ENCODE measurements around the gene MRPS10. TPM values are rescaled to one million over a fixed set of nuclear protein-coding genes. Genes with fewer than 3 reads are reported as not detected.

The MRPS10 gene
- total and polyA plus RNA-seq, 2 donors (not counting 3 experiments of a cell fraction or from before 2014, with no cell fraction given) = 23.2 to 37.7 TPM

- no peaks in the 10 kb centered on the region for H3K79me2 ChIP-seq (ENCODE audit: control insufficient read depth, insufficient read depth, low read length)
- no peak overlapping the region for H3K27ac ChIP-seq (ENCODE audit: insufficient read depth, low read depth, low read length)
- no peak for TF ChIP-seq EZH2 (IDR thresholded peaks at IDR 0.05; ENCODE audit: borderline replicate concordance, low read depth, low read length, severe bottlenecking)
- TF ChIP-seq CTCF (IDR thresholded peaks at IDR 0.05; ENCODE audit: extremely low read depth in 1 of 2, insufficient read depth in 1 of 2, low read depth in 1 of 2, low read length in 2 of 2) = peak; percentile 27 to 56
- no peaks in the 10 kb centered on the region for H3K9me1 ChIP-seq (replicated peaks; ENCODE audit: control insufficient read depth, extremely low read depth, insufficient read depth, low read length)
- H3K4me2 ChIP-seq (ENCODE audit: insufficient read depth, low read length) = no peak overlapping the region
- POLR2A ChIA-PET = no interaction called here
- intact Hi-C loops (cut with micrococcal nuclease) = loop anchor here (1.0 to 5.0 kb wide), 3 partner anchors 191 to 286 kb away; partner anchors contain the start of gene TRERF1
- dilution Hi-C loops (cut with MboI; ENCODE audit: extremely low pct_ligation_motif_present, low sequenced_read_pairs) = no loop called here
- H3K4me1 ChIP-seq (ENCODE audit: control insufficient read depth, extremely low read depth, insufficient read depth, low read length) = peaks cover 12% of the 10 kb centered on the region
- no peaks in the 10 kb centered on the region for H4K20me1 ChIP-seq (replicated peaks; ENCODE audit: control insufficient read depth, extremely low read depth, insufficient read depth, low read length)
- CTCF ChIA-PET = interaction anchor here (0.6 to 9.2 kb wide), 23 partner anchors 16 to 649 kb away, joined by 3 to 174 read pairs (median 3); partner anchors contain the start of gene UBR2
- no TSS peak for BruUV-seq (replicated peaks)
- H2AFZ ChIP-seq (ENCODE audit: low read depth, low read length) = no peak overlapping the region
- no peak overlapping the region for H3K4me3 ChIP-seq (replicated peaks in 1 of 3; ENCODE audit: insufficient read depth in 1 of 3, low read depth in 1 of 3, low read length in 3 of 3)
- H3K9me3 ChIP-seq (replicated peaks; ENCODE audit: control insufficient read depth, insufficient read depth, low read length) = no peaks in the 10 kb centered on the region
- H3K9ac ChIP-seq (replicated peaks; ENCODE audit: extremely low read depth, insufficient read depth, low read length) = no peak overlapping the region
- DNase-seq (ENCODE audit: low read depth, low spot score) = no peak
- peaks cover 0 to 3% of the 10 kb centered on the region in 2 experiments for H3K27me3 ChIP-seq (ENCODE audit: control insufficient read depth in 2 of 2, insufficient read depth in 2 of 2, low read length in 2 of 2)
- no peaks in the 10 kb centered on the region for H3K36me3 ChIP-seq (ENCODE audit: control insufficient read depth in 2 of 2, extremely low read depth in 1 of 2, insufficient read depth in 2 of 2, low read length in 2 of 2)
- FAIRE-seq = no peak
These were observed 43.3 kb upstream of the MRPS10 start for GRCh38 chr6:42260972-42261371.

GRCh38 chr6:42260396-42260888 lies 42.8 kb upstream of the MRPS10 start:
- no peaks in the 10 kb centered on the region for H3K9me3 ChIP-seq (replicated peaks; ENCODE audit: control insufficient read depth, insufficient read depth, low read length)
- CTCF ChIA-PET = interaction anchor here (0.6 to 9.2 kb wide), 19 partner anchors 17 to 466 kb away, joined by 3 to 174 read pairs (median 3); partner anchors contain the start of gene UBR2
- no peak overlapping the region for H3K4me2 ChIP-seq (ENCODE audit: insufficient read depth, low read length)
- no peaks in the 10 kb centered on the region for H4K20me1 ChIP-seq (replicated peaks; ENCODE audit: control insufficient read depth, extremely low read depth, insufficient read depth, low read length)
- TF ChIP-seq EZH2 (IDR thresholded peaks at IDR 0.05; ENCODE audit: borderline replicate concordance, low read depth, low read length, severe bottlenecking) (no peak), POLR2A (IDR thresholded peaks at IDR 0.05; ENCODE audit: low read depth, low read length) (no peak), FOS (IDR thresholded peaks at IDR 0.05; ENCODE audit: borderline replicate concordance, insufficient read depth, low read length) (no peak), GATA2 (IDR thresholded peaks at IDR 0.05; ENCODE audit: insufficient read depth, insufficient read length, low read depth, low read length) (no peak), JUN (IDR thresholded peaks at IDR 0.05; ENCODE audit: borderline replicate concordance, insufficient read depth, insufficient read length, low read depth) (no peak), CTCF (IDR thresholded peaks at IDR 0.05; ENCODE audit: extremely low read depth in 1 of 2, insufficient read depth in 1 of 2, low read depth in 1 of 2, low read length in 2 of 2) (no peak), MYC (IDR thresholded peaks at IDR 0.05; ENCODE audit: low read depth, low read length) (no peak), POLR2AphosphoS5 (IDR thresholded peaks at IDR 0.05; ENCODE audit: insufficient read depth, low read depth, low read length) (no peak), MAX (IDR thresholded peaks at IDR 0.05; ENCODE audit: insufficient read depth, insufficient read length) (no peak)
- H3K9me1 ChIP-seq (replicated peaks; ENCODE audit: control insufficient read depth, extremely low read depth, insufficient read depth, low read length) = no peaks in the 10 kb centered on the region
- no peak for DNase-seq (ENCODE audit: low read depth, low spot score)
- H3K9ac ChIP-seq (replicated peaks; ENCODE audit: extremely low read depth, insufficient read depth, low read length) = no peak overlapping the region
- FAIRE-seq = no peak
- peaks cover 12% of the 10 kb centered on the region for H3K4me1 ChIP-seq (ENCODE audit: control insufficient read depth, extremely low read depth, insufficient read depth, low read length)
- H3K27me3 ChIP-seq (ENCODE audit: control insufficient read depth in 2 of 2, insufficient read depth in 2 of 2, low read length in 2 of 2) = peaks cover 0 to 3% of the 10 kb centered on the region in 2 experiments
- BruUV-seq (replicated peaks) = no TSS peak
- H3K36me3 ChIP-seq (ENCODE audit: control insufficient read depth in 2 of 2, extremely low read depth in 1 of 2, insufficient read depth in 2 of 2, low read length in 2 of 2) = no peaks in the 10 kb centered on the region
- POLR2A ChIA-PET = no interaction called here
- intact Hi-C loops (cut with micrococcal nuclease) (loop anchor here (5.0 kb wide), 2 partner anchors 192 to 272 kb away; partner anchors contain the start of gene TRERF1), dilution Hi-C loops (cut with MboI; ENCODE audit: extremely low pct_ligation_motif_present, low sequenced_read_pairs) (no loop called here)
- H3K4me3 ChIP-seq (replicated peaks in 1 of 3; ENCODE audit: insufficient read depth in 1 of 3, low read depth in 1 of 3, low read length in 3 of 3) = no peak overlapping the region
- H2AFZ ChIP-seq (ENCODE audit: low read depth, low read length) = no peak overlapping the region
- H3K79me2 ChIP-seq (ENCODE audit: control insufficient read depth, insufficient read depth, low read length) = no peaks in the 10 kb centered on the region
- H3K27ac ChIP-seq (ENCODE audit: insufficient read depth, low read depth, low read length) = no peak overlapping the region
